Measurements from ENCODE around the gene YTHDF2.

The YTHDF2 gene

GRCh38 chr1:28807046-28807445 is 70.3 kb downstream of the YTHDF2 start:
- Mint-ChIP-seq H3K36me3 (no peaks in the 10 kb centered on the region), H3K4me1 (no peaks in the 10 kb centered on the region), H3K27ac (no peak overlapping the region), H3K27me3 (peaks cover 17% of the 10 kb centered on the region), H3K9me3 (no peaks in the 10 kb centered on the region), H3K4me3 (no peak overlapping the region)

- Mint-ChIP-seq H3K27me3 (peaks cover 20% of the 10 kb centered on the region), H3K4me3 (no peak overlapping the region), H3K9me3 (no peaks in the 10 kb centered on the region), H3K36me3 (no peaks in the 10 kb centered on the region), H3K4me1 (no peaks in the 10 kb centered on the region), H3K27ac (no peak overlapping the region)
These were observed 71.2 kb downstream of the YTHDF2 start for GRCh38 chr1:28807986-28808385.

- Mint-ChIP-seq H3K36me3 (no peaks in the 10 kb centered on the region), H3K27me3 (peaks cover 34% of the 10 kb centered on the region), H3K4me3 (no peak overlapping the region), H3K27ac (no peak overlapping the region), H3K9me3 (no peaks in the 10 kb centered on the region), H3K4me1 (no peaks in the 10 kb centered on the region)
These were observed 74.6 kb downstream of the YTHDF2 start for GRCh38 chr1:28811369-28811765.

GRCh38 chr1:28811766-28812668 is 75.3 kb downstream of the YTHDF2 start, which contains the start of gene OPRD1:
OPRD1 (plus strand) TSS chr1:28812170; CDS start chr1:28812384, 214 bp downstream.
- no peak within 1 kb of the TSS for H3K27ac Mint-ChIP-seq

GRCh38 chr1:28812669-28813468 is 76.1 kb downstream of the YTHDF2 start:
- Mint-ChIP-seq H3K27me3 (peaks cover 39% of the 10 kb centered on the region), H3K9me3 (no peaks in the 10 kb centered on the region), H3K27ac (no peak overlapping the region), H3K4me3 (no peak overlapping the region), H3K36me3 (no peaks in the 10 kb centered on the region), H3K4me1 (no peaks in the 10 kb centered on the region)

More at GRCh38 chr1:28811766-28812668, 75.3 kb downstream of the YTHDF2 start, which contains the start of gene OPRD1:
- Mint-ChIP-seq H3K4me3 (no peak within 1 kb of the TSS), H3K4me1 (no peaks in the 10 kb centered on the region), H3K9me3 (no peaks in the 10 kb centered on the region), H3K27me3 (peaks cover 37% of the 10 kb centered on the region), H3K36me3 (no peaks in the 10 kb centered on the region)

GRCh38 chr1:28813931-28814465 is 77.3 kb downstream of the YTHDF2 start:
- H3K27me3 Mint-ChIP-seq = peaks cover 39% of the 10 kb centered on the region
- no peaks in the 10 kb centered on the region for H3K36me3 Mint-ChIP-seq
- H3K4me3 Mint-ChIP-seq = no peak overlapping the region
- no peak overlapping the region for H3K27ac Mint-ChIP-seq
- H3K4me1 Mint-ChIP-seq = no peaks in the 10 kb centered on the region
- H3K9me3 Mint-ChIP-seq = no peaks in the 10 kb centered on the region

- H3K27me3 Mint-ChIP-seq = peaks cover 32% of the 10 kb centered on the region
- H3K27ac Mint-ChIP-seq = no peak overlapping the region
- H3K4me1 Mint-ChIP-seq = no peaks in the 10 kb centered on the region
- no peaks in the 10 kb centered on the region for H3K9me3 Mint-ChIP-seq
- no peaks in the 10 kb centered on the region for H3K36me3 Mint-ChIP-seq
- no peak overlapping the region for H3K4me3 Mint-ChIP-seq
These were observed 78.9 kb downstream of the YTHDF2 start for GRCh38 chr1:28815533-28816185.

- Mint-ChIP-seq H3K27me3 (peaks cover 21% of the 10 kb centered on the region), H3K36me3 (no peaks in the 10 kb centered on the region), H3K9me3 (no peaks in the 10 kb centered on the region), H3K27ac (no peak overlapping the region), H3K4me1 (no peaks in the 10 kb centered on the region), H3K4me3 (no peak overlapping the region)
These were observed 80.4 kb downstream of the YTHDF2 start for GRCh38 chr1:28817133-28817532.

GRCh38 chr1:28819020-28819419 is 82.3 kb downstream of the YTHDF2 start:
- H3K4me1 Mint-ChIP-seq = no peaks in the 10 kb centered on the region
- H3K27ac Mint-ChIP-seq = no peak overlapping the region
- peaks cover 10% of the 10 kb centered on the region for H3K27me3 Mint-ChIP-seq
- H3K4me3 Mint-ChIP-seq = no peak overlapping the region
- no peaks in the 10 kb centered on the region for H3K9me3 Mint-ChIP-seq
- H3K36me3 Mint-ChIP-seq = no peaks in the 10 kb centered on the region

All from activated naive CD4-positive, alpha-beta T cell treated with anti-CD3 and anti-CD28 coated beads, Interleukin-2, amount 50 U/mL, for 24 hours (primary cell).